H9 (cell line): ENCODE measurements around the gene BICD1. TPM values are rescaled to one million over a fixed set of nuclear protein-coding genes. Genes with fewer than 3 reads are reported as not detected.

Experiments used
- DNase-seq: peaks from one replicate; pipeline ENCODE4 v3.0.0-alpha.2; 2017
- H2AFZ ChIP-seq: one replicate; pipeline ENCODE4 v1.6.1; 2013; ENCODE audit warnings: mild to moderate bottlenecking, low read length, control low read depth, moderate library complexity
- H2AK5ac ChIP-seq: 2 replicates; pipeline ENCODE4 v1.6.1; 2013; ENCODE audit warnings: low read length, control low read depth, mixed read lengths; ENCODE audit not compliant: insufficient read length
- H2BK120ac ChIP-seq: one replicate; pipeline ENCODE4 v1.6.1; 2013; ENCODE audit warnings: low read depth, mild to moderate bottlenecking, low read length, control low read depth, inconsistent platforms; ENCODE audit not compliant: poor library complexity, severe bottlenecking
- H2BK12ac ChIP-seq: 2 replicates; pipeline ENCODE4 v1.6.1; 2013; ENCODE audit warnings: low read length, control low read depth, mixed read lengths, low read depth; ENCODE audit not compliant: insufficient read length
- H2BK15ac ChIP-seq: 2 replicates; pipeline ENCODE4 v1.6.1; 2013; ENCODE audit warnings: low read depth, low read length, control low read depth
- H2BK20ac ChIP-seq: one replicate; pipeline ENCODE4 v1.6.1; 2013; ENCODE audit warnings: low read depth, mild to moderate bottlenecking, low read length, control low read depth, inconsistent platforms; ENCODE audit not compliant: poor library complexity, severe bottlenecking
- H2BK5ac ChIP-seq: 2 replicates; pipeline ENCODE4 v1.6.1; 2013; ENCODE audit warnings: low read length, control low read depth, mixed read lengths; ENCODE audit not compliant: insufficient read length
- H3K14ac ChIP-seq: 2 replicates; pipeline ENCODE4 v1.6.1; 2013; ENCODE audit warnings: low read length, control low read depth; ENCODE audit not compliant: insufficient read depth
- H3K18ac ChIP-seq: 2 replicates; pipeline ENCODE4 v1.6.1; 2013; ENCODE audit warnings: low read depth, mild to moderate bottlenecking, mixed read lengths, low read length, control low read depth; ENCODE audit not compliant: insufficient read length
- H3K23ac ChIP-seq: 2 replicates; pipeline ENCODE4 v1.6.1; 2013; ENCODE audit warnings: low read length, control low read depth, mixed read lengths, low read depth; ENCODE audit not compliant: insufficient read length
- H3K23me2 ChIP-seq: 2 replicates; pipeline ENCODE4 v1.6.1; 2013; ENCODE audit warnings: low read depth, mild to moderate bottlenecking, mixed read lengths, low read length, control low read depth; ENCODE audit not compliant: insufficient read length, poor library complexity, severe bottlenecking
- H3K27ac ChIP-seq: 2 replicates; pipeline ENCODE4 v1.5.1; 2013; ENCODE audit warnings: low read length, control low read depth, mixed read lengths, low read depth; ENCODE audit not compliant: insufficient read length
- H3K27me3 ChIP-seq: 2 replicates; pipeline ENCODE4 v1.6.1; 2013; ENCODE audit warnings: low read length, control low read depth, inconsistent platforms; ENCODE audit not compliant: insufficient read depth
- H3K4ac ChIP-seq: 2 replicates; pipeline ENCODE4 v1.6.1; 2013; ENCODE audit warnings: low read depth, mild to moderate bottlenecking, control low read depth, inconsistent platforms, low read length, moderate library complexity
- H3K4me1 ChIP-seq: 2 replicates; pipeline ENCODE4 v1.6.1; 2013; ENCODE audit warnings: low read length, control low read depth, inconsistent platforms; ENCODE audit not compliant: insufficient read depth
- H3K4me2 ChIP-seq: 2 replicates; pipeline ENCODE4 v1.6.1; 2013; ENCODE audit warnings: low read length, control low read depth, mixed read lengths; ENCODE audit not compliant: insufficient read length, insufficient read depth
- H3K56ac ChIP-seq: 2 replicates; pipeline ENCODE4 v1.6.1; 2013; ENCODE audit warnings: low read depth, mild to moderate bottlenecking, mixed read lengths, low read length, control low read depth; ENCODE audit not compliant: insufficient read length
- H3K79me1 ChIP-seq: 2 replicates; pipeline ENCODE4 v1.6.1; 2013; ENCODE audit warnings: low read depth, mild to moderate bottlenecking, moderate library complexity, low read length, control low read depth, inconsistent platforms; ENCODE audit not compliant: insufficient read depth, poor library complexity, severe bottlenecking
- H3K79me2 ChIP-seq: 2 replicates; pipeline ENCODE4 v1.6.1; 2013; ENCODE audit warnings: low read length, control low read depth, inconsistent platforms; ENCODE audit not compliant: insufficient read depth
- H3K9ac ChIP-seq: 2 replicates; pipeline ENCODE4 v1.6.1; 2013; ENCODE audit warnings: low read length, control low read depth, mixed read lengths; ENCODE audit not compliant: insufficient read length; ENCODE audit errors: extremely low read depth
- H3K9me3 ChIP-seq: one replicate; pipeline ENCODE4 v1.6.1; 2013; ENCODE audit warnings: low read depth, low read length, inconsistent platforms; ENCODE audit not compliant: control insufficient read depth
- H3T11ph ChIP-seq: one replicate; pipeline ENCODE4 v1.6.1; 2013; ENCODE audit warnings: mild to moderate bottlenecking, low read length, control low read depth, inconsistent platforms
- H4K20me1 ChIP-seq: one replicate; pipeline ENCODE4 v1.6.1; 2013; ENCODE audit not compliant: control insufficient read depth, insufficient read length, insufficient read depth
- H4K5ac ChIP-seq: 2 replicates; pipeline ENCODE4 v1.6.1; 2013; ENCODE audit warnings: low read depth, mild to moderate bottlenecking, mixed read lengths, low read length, control low read depth; ENCODE audit not compliant: insufficient read length
- H4K8ac ChIP-seq: replicated peaks from 2 replicates; pipeline ENCODE4 v1.6.1; 2013; ENCODE audit warnings: low read length, control low read depth, mixed read lengths, low read depth; ENCODE audit not compliant: insufficient read length
- H4K91ac ChIP-seq: 2 replicates; pipeline ENCODE4 v1.6.1; 2013; ENCODE audit warnings: low read depth, mild to moderate bottlenecking, moderate library complexity, mixed read lengths, low read length, control low read depth; ENCODE audit not compliant: insufficient read length
- H3K27ac Mint-ChIP-seq, 3 experiments: 2 replicates in 2 of 3; 3 replicates in 1 of 3; pipeline ENCODE4 v1.8.0; 2020 to 2021; ENCODE audit warnings: mixed read lengths in 3 of 3, mild to moderate bottlenecking in 1 of 3, moderate library complexity in 1 of 3
- H3K27me3 Mint-ChIP-seq: 2 replicates; pipeline ENCODE4 v1.8.0; 2021; ENCODE audit warnings: low read depth, mild to moderate bottlenecking, moderate library complexity, mixed read lengths
- H3K36me3 Mint-ChIP-seq, 3 experiments: 2 replicates in 2 of 3; 3 replicates in 1 of 3; pipeline ENCODE4 v1.8.0; 2020 to 2021; ENCODE audit warnings: low read depth in 3 of 3, mixed read lengths in 3 of 3; ENCODE audit not compliant: insufficient read depth in 1 of 3
- H3K4me1 Mint-ChIP-seq, 2 experiments: 2 replicates each; pipeline ENCODE4 v1.8.0; 2020; ENCODE audit warnings: mixed read lengths in 2 of 2
- H3K4me3 Mint-ChIP-seq, 2 experiments: 2 replicates in 1 of 2; 3 replicates in 1 of 2; pipeline ENCODE4 v1.8.0; 2020 to 2021; ENCODE audit warnings: mild to moderate bottlenecking in 2 of 2, mixed read lengths in 2 of 2, moderate library complexity in 1 of 2
- H3K9me3 Mint-ChIP-seq, 2 experiments: 2 replicates in 1 of 2; 3 replicates in 1 of 2; pipeline ENCODE4 v1.8.0; 2020; ENCODE audit warnings: mild to moderate bottlenecking in 2 of 2, mixed read lengths in 2 of 2, moderate library complexity in 1 of 2
- WGBS: extraction: QIAGEN DNeasy Blood & Tissue Kit; methylation state at CpG from one replicate; pipeline ENCODE4 v1.1.7; 2013; ENCODE audit warnings: missing lambda C conversion rate, low lambda C conversion rate, mixed read lengths; ENCODE audit not compliant: insufficient read length; ENCODE audit errors: extremely low coverage; 5-methylcytosine and 5-hydroxymethylcytosine counted together
- total RNA-seq: library from RNA; stranded (reverse); gene quantifications from 2 replicates; pipeline ENCODE4 v1.2.1, GENCODE V29; 2021
- TF ChIP-seq, protein P1 (sequence below): fragments of 200-600 bp; sonication (generic); conservative IDR thresholded peaks from 3 replicates; pipeline ENCODE4 v1.8.0; 2021; ENCODE audit warnings: antibody characterized with exemption, mild to moderate bottlenecking

The BICD1 gene
- total RNA-seq, 1 experiment from 2014 or later: 134 TPM

DNA sequence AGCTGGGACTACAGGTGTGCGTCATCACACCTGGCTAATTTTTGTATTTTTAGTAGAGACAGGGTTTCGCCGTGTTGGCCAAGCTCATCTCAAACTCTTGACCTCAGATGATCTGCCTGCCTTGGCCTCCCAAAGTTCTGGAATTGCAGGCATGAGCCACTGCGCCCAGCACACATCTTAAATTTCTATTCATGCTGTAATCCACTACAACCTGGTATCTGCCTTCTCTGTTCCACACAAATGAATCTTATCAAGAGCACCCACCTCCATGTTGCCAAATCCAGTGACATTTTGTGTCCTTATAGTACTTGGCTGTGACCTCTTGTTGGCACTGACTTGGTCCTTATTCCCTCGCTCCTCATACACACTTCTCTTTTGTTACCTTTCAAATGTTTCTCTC, 5.8 kb upstream of the BICD1 start:
- Histone ChIP-seq H3K79me2 (no peaks in the 10 kb centered on the region), H3K56ac (no peak overlapping the region), H4K8ac (no peak overlapping the region), H3K18ac (no peak overlapping the region), H2AFZ (no peak overlapping the region), H2BK120ac (no peak overlapping the region), H3K4me1 (0 out of 2 replicates have a peak, but pooled peaks cover 2% of the 10 kb centered on the region), H3K23ac (no peak overlapping the region), H3K9ac (no peak overlapping the region), H2AK5ac (no peak overlapping the region), H2BK12ac (no peak overlapping the region), H3K9me3 (no peaks in the 10 kb centered on the region), H3T11ph (no peak overlapping the region), H3K4ac (no peak overlapping the region; the same call in 1 of the 2 replicates), H3K79me1 (no peaks in the 10 kb centered on the region), H3K27me3 (no peaks in the 10 kb centered on the region), H3K23me2 (no peaks in the 10 kb centered on the region), H2BK20ac (no peak overlapping the region), H2BK15ac (no peak overlapping the region), H3K4me2 (no peak overlapping the region), H3K14ac (no peak overlapping the region), H4K20me1 (no peaks in the 10 kb centered on the region), H3K27ac (no peak overlapping the region), H4K91ac (no peak overlapping the region), H4K5ac (no peak overlapping the region), H2BK5ac (no peak overlapping the region)
- TF ChIP-seq, protein P1, sequence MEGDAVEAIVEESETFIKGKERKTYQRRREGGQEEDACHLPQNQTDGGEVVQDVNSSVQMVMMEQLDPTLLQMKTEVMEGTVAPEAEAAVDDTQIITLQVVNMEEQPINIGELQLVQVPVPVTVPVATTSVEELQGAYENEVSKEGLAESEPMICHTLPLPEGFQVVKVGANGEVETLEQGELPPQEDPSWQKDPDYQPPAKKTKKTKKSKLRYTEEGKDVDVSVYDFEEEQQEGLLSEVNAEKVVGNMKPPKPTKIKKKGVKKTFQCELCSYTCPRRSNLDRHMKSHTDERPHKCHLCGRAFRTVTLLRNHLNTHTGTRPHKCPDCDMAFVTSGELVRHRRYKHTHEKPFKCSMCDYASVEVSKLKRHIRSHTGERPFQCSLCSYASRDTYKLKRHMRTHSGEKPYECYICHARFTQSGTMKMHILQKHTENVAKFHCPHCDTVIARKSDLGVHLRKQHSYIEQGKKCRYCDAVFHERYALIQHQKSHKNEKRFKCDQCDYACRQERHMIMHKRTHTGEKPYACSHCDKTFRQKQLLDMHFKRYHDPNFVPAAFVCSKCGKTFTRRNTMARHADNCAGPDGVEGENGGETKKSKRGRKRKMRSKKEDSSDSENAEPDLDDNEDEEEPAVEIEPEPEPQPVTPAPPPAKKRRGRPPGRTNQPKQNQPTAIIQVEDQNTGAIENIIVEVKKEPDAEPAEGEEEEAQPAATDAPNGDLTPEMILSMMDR: no peak
- no peak for DNase-seq
- Mint-ChIP-seq H3K4me1 (peaks cover 32 to 35% of the 10 kb centered on the region in 2 experiments), H3K27me3 (peaks cover 2% of the 10 kb centered on the region; the same call in 1 of the 2 replicates), H3K9me3 (no peaks in the 10 kb centered on the region), H3K36me3 (no peaks in the 10 kb centered on the region; a peak in 1 of 7 replicates), H3K27ac (peak overlapping the region in 2 of 3 experiments; percentile 58 to 97; a peak in 4 of 7 replicates), H3K4me3 (no peak overlapping the region)
- WGBS: no CpG with 5 or more reads among the region's 5 CpGs
